Mammary epithelial cell (primary cell): ENCODE data around the gene VIPAS39.

Experiments used
- CTCF ChIP-seq, 2 donors: IDR thresholded peaks in 1 of 2; conservative IDR thresholded peaks in 1 of 2; 2 replicates each; pipeline ENCODE4 v1.5.1; 2011 to 2012; ENCODE audit warnings: inconsistent platforms in 2 of 2, low read length in 2 of 2, mild to moderate bottlenecking in 2 of 2, control low read depth in 1 of 2, low read depth in 1 of 2; ENCODE audit not compliant: insufficient read depth in 1 of 2; ENCODE audit errors: extremely low read depth in 1 of 2
- EZH2 ChIP-seq: IDR thresholded peaks from 2 replicates; pipeline ENCODE4 v1.6.1; 2012; ENCODE audit warnings: low read length, inconsistent platforms, borderline replicate concordance

- no peak for TF ChIP-seq CTCF (conservative IDR thresholded peaks at IDR 0.05 in 1 of 2, IDR thresholded peaks at IDR 0.05 in 1 of 2; ENCODE audit: extremely low read depth in 1 of 2, insufficient read depth in 1 of 2, low read depth in 1 of 2, low read length in 2 of 2)
- TF ChIP-seq EZH2: no peak
Observed at GRCh38 chr14:77400216-77400615, 57.2 kb downstream of the VIPAS39 start.
